Measurements from ENCODE around the gene ITGB5. TPM values are rescaled to one million over a fixed set of nuclear protein-coding genes. Genes with fewer than 3 reads are reported as not detected.

ITGB5 gene
- total RNA-seq, 2 experiments from 2014 or later = not detected

GRCh38 chr3:124926426-124927101 is 39.4 kb upstream of the ITGB5 start:
- Histone ChIP-seq H3K9me2 (ENCODE audit: insufficient read depth, low read length) (no peaks in the 10 kb centered on the region), H4K20me1 (ENCODE audit: insufficient read depth, low read length) (no peaks in the 10 kb centered on the region), H3K4me2 (ENCODE audit: low read length) (no peak overlapping the region), H3K4me3 (ENCODE audit: low read depth, low read length, poor library complexity, severe bottlenecking) (no peak overlapping the region), H3K4me1 (ENCODE audit: insufficient read depth, low read length, poor library complexity, severe bottlenecking) (no peaks in the 10 kb centered on the region), H3K27ac (ENCODE audit: low read depth, low read length, poor library complexity, severe bottlenecking) (no peak overlapping the region), H2AFZ (ENCODE audit: low read length) (no peak overlapping the region), H3K9me3 (ENCODE audit: low read length) (no peaks in the 10 kb centered on the region), H3K79me2 (ENCODE audit: insufficient read depth, low read depth, low read length) (no peaks in the 10 kb centered on the region), H3K36me3 (ENCODE audit: insufficient read depth, low read length) (no peaks in the 10 kb centered on the region)
- POLR2A ChIA-PET = interaction anchor here (0.6 kb wide), 1 partner anchor 74 kb away, joined by 3 read pairs; no protein-coding TSS in a partner anchor
- TF ChIP-seq EZH2phosphoT487 (IDR thresholded peaks at IDR 0.05; ENCODE audit: borderline replicate concordance, low read depth, low read length) (no peak), CTCF (conservative IDR thresholded peaks at IDR 0.05; ENCODE audit: low read length) (no peak)
- intact Hi-C loops (cut with micrococcal nuclease; ENCODE audit: unreplicated experiment) = loop anchor here (5.0 kb wide), 1 partner anchor 661 kb away; no protein-coding TSS in a partner anchor
- CTCF ChIA-PET (ENCODE audit: unreplicated experiment) = no interaction called here
- no peak for DNase-seq (ENCODE audit: low spot score)
- no TSS peak for BruUV-seq (replicated peaks)

GRCh38 chr3:124924741-124925140 is 37.6 kb upstream of the ITGB5 start:
- H3K27ac ChIP-seq (ENCODE audit: low read depth, low read length, poor library complexity, severe bottlenecking) = no peak overlapping the region
- ChIA-PET CTCF (ENCODE audit: unreplicated experiment) (interaction anchor here (1.4 kb wide), 1 partner anchor 24 kb away, joined by 3 read pairs; no protein-coding TSS in a partner anchor), POLR2A (interaction anchor here (0.7 kb wide), 1 partner anchor 723 kb away, joined by 3 read pairs; no protein-coding TSS in a partner anchor)
- intact Hi-C loops (cut with micrococcal nuclease; ENCODE audit: unreplicated experiment) = loop anchor here (5.0 kb wide), 1 partner anchor 663 kb away; no protein-coding TSS in a partner anchor
- no peak overlapping the region for H3K4me2 ChIP-seq (ENCODE audit: low read length)
- no peak overlapping the region for H2AFZ ChIP-seq (ENCODE audit: low read length)
- H4K20me1 ChIP-seq (ENCODE audit: insufficient read depth, low read length) = no peaks in the 10 kb centered on the region
- H3K9me2 ChIP-seq (ENCODE audit: insufficient read depth, low read length) = no peaks in the 10 kb centered on the region
- DNase-seq (ENCODE audit: low spot score) = no peak
- no peaks in the 10 kb centered on the region for H3K4me1 ChIP-seq (ENCODE audit: insufficient read depth, low read length, poor library complexity, severe bottlenecking)
- H3K4me3 ChIP-seq (ENCODE audit: low read depth, low read length, poor library complexity, severe bottlenecking) = no peak overlapping the region
- BruUV-seq (replicated peaks) = no TSS peak
- TF ChIP-seq EZH2phosphoT487 (IDR thresholded peaks at IDR 0.05; ENCODE audit: borderline replicate concordance, low read depth, low read length) (no peak), CTCF (conservative IDR thresholded peaks at IDR 0.05; ENCODE audit: low read length) (no peak)
- H3K79me2 ChIP-seq (ENCODE audit: insufficient read depth, low read depth, low read length) = no peaks in the 10 kb centered on the region
- no peaks in the 10 kb centered on the region for H3K36me3 ChIP-seq (ENCODE audit: insufficient read depth, low read length)
- H3K9me3 ChIP-seq (ENCODE audit: low read length) = no peaks in the 10 kb centered on the region

GRCh38 chr3:124923833-124924232 is 36.7 kb upstream of the ITGB5 start:
- Histone ChIP-seq H3K9me2 (ENCODE audit: insufficient read depth, low read length) (no peaks in the 10 kb centered on the region), H3K27ac (ENCODE audit: low read depth, low read length, poor library complexity, severe bottlenecking) (no peak overlapping the region), H2AFZ (ENCODE audit: low read length) (no peak overlapping the region), H4K20me1 (ENCODE audit: insufficient read depth, low read length) (no peaks in the 10 kb centered on the region), H3K9me3 (ENCODE audit: low read length) (no peaks in the 10 kb centered on the region), H3K4me2 (ENCODE audit: low read length) (no peak overlapping the region), H3K36me3 (ENCODE audit: insufficient read depth, low read length) (no peaks in the 10 kb centered on the region), H3K4me1 (ENCODE audit: insufficient read depth, low read length, poor library complexity, severe bottlenecking) (no peaks in the 10 kb centered on the region), H3K79me2 (ENCODE audit: insufficient read depth, low read depth, low read length) (no peaks in the 10 kb centered on the region), H3K4me3 (ENCODE audit: low read depth, low read length, poor library complexity, severe bottlenecking) (no peak overlapping the region)
- no TSS peak for BruUV-seq (replicated peaks)
- intact Hi-C loops (cut with micrococcal nuclease; ENCODE audit: unreplicated experiment) = no loop called here
- ChIA-PET POLR2A (no interaction called here), CTCF (ENCODE audit: unreplicated experiment) (interaction anchor here (1.4 kb wide), 1 partner anchor 23 kb away, joined by 3 read pairs; no protein-coding TSS in a partner anchor)
- DNase-seq (ENCODE audit: low spot score) = no peak
- peak; percentile 53 for TF ChIP-seq CTCF (conservative IDR thresholded peaks at IDR 0.05; ENCODE audit: low read length)
- TF ChIP-seq EZH2phosphoT487 (IDR thresholded peaks at IDR 0.05; ENCODE audit: borderline replicate concordance, low read depth, low read length) = no peak
